NB4 (cell line): Measurements from ENCODE around the gene KLHL3.

Experiments used
- DNase-seq: peaks from one replicate; pipeline ENCODE4 v3.0.0; 2010; ENCODE audit warnings: low read depth
- H3K4me3 ChIP-seq: one replicate; pipeline ENCODE4 v1.5.1; 2011; ENCODE audit warnings: mild to moderate bottlenecking, low read depth, low read length, moderate library complexity
- CTCF ChIP-seq: IDR thresholded peaks from one replicate; pipeline ENCODE4 v1.5.1; 2012; ENCODE audit warnings: low read depth, low read length
- MAX ChIP-seq: IDR thresholded peaks from 2 replicates; pipeline ENCODE4 v1.6.1; 2011; ENCODE audit warnings: low read depth, low read length
- MYC ChIP-seq: IDR thresholded peaks from 2 replicates; pipeline ENCODE4 v1.6.1; 2011; ENCODE audit warnings: low read depth, low read length
- POLR2A ChIP-seq: IDR thresholded peaks from 2 replicates; pipeline ENCODE4 v1.6.1; 2011; ENCODE audit warnings: mild to moderate bottlenecking; ENCODE audit not compliant: insufficient read length; ENCODE audit errors: extremely low read depth

The KLHL3 gene

GRCh38 chr5:137710086-137710485 lies 25.8 kb downstream of the KLHL3 start:
- no peak for DNase-seq
- no peak overlapping the region for H3K4me3 ChIP-seq
- TF ChIP-seq MAX (no peak), MYC (no peak), CTCF (no peak), POLR2A (no peak)

- no peak overlapping the region for H3K4me3 ChIP-seq
- no peak for DNase-seq
- TF ChIP-seq MAX (no peak), CTCF (no peak), MYC (no peak), POLR2A (no peak)
These were observed 26.9 kb downstream of the KLHL3 start for GRCh38 chr5:137708796-137709559.

- no peak overlapping the region for H3K4me3 ChIP-seq
- TF ChIP-seq CTCF (no peak), MAX (no peak), POLR2A (no peak), MYC (no peak)
- no peak for DNase-seq
These were observed 27.8 kb downstream of the KLHL3 start for GRCh38 chr5:137708062-137708461.

GRCh38 chr5:137706841-137707240 lies 29.0 kb downstream of the KLHL3 start:
- no peak for TF ChIP-seq MAX
- TF ChIP-seq MYC, result no peak
- no peak for TF ChIP-seq CTCF
- TF ChIP-seq POLR2A, result no peak
- DNase-seq, result no peak
- H3K4me3 ChIP-seq, result no peak overlapping the region

GRCh38 chr5:137705106-137705505 lies 30.8 kb downstream of the KLHL3 start:
- TF ChIP-seq MYC (no peak), CTCF (no peak), MAX (no peak), POLR2A (no peak)
- no peak overlapping the region for H3K4me3 ChIP-seq
- no peak for DNase-seq
